ENCODE results near the gene ZNF735. TPM values are rescaled to one million over a fixed set of nuclear protein-coding genes. Genes with fewer than 3 reads are reported as not detected.
"Not testable (repeated sequence)": the region's sequence is repeated elsewhere in the genome, so short reads cannot be mapped to it uniquely, and the experiment has no call there.

The ZNF735 gene
- total and polyA plus RNA-seq, 10 donors, result not detected

GRCh38 chr7:64192148-64192704 is 14.8 kb upstream of the ZNF735 start:
- intact Hi-C loops (cut with DNase I; ENCODE audit: low total_unique reads), result no loop called here
- Histone ChIP-seq H3K27me3 (replicated peaks in 1 of 7) (no peaks in the 10 kb centered on the region), H3K27ac (no peak overlapping the region), H3K4me3 (no peak overlapping the region), H3K9me3 (peaks cover 0 to 93% (median 43%) of the 10 kb centered on the region in 8 donors), H3K36me3 (no peaks in the 10 kb centered on the region), H3K4me1 (no peaks in the 10 kb centered on the region)
- WGBS, 5 donors, result 88 to 97% (median 93%) methylated on average over 18 to 24 of the region's 24 CpGs
- DNase-seq, result no peak
- TF ChIP-seq POLR2A (IDR thresholded peaks at IDR 0.05) (no peak), CTCF (IDR thresholded peaks at IDR 0.05 in 8 of 11, conservative IDR thresholded peaks at IDR 0.05 in 3 of 11) (no peak), POLR2AphosphoS5 (IDR thresholded peaks at IDR 0.05) (no peak)

- no peak overlapping the region for H3K27ac ChIP-seq
- H3K4me3 ChIP-seq, result no peak overlapping the region
- DNase-seq, result no peak
- WGBS, 5 donors, result 77 to 88% (median 83%) methylated on average over 3 to 8 of the region's 8 CpGs
- no peaks in the 10 kb centered on the region for H3K36me3 ChIP-seq
- intact Hi-C loops (cut with DNase I; ENCODE audit: low total_unique reads), result no loop called here
- no peaks in the 10 kb centered on the region for H3K27me3 ChIP-seq (replicated peaks in 1 of 7)
- no peaks in the 10 kb centered on the region for H3K4me1 ChIP-seq
- TF ChIP-seq CTCF (IDR thresholded peaks at IDR 0.05 in 8 of 11, conservative IDR thresholded peaks at IDR 0.05 in 3 of 11) (no peak), POLR2A (IDR thresholded peaks at IDR 0.05) (no peak), POLR2AphosphoS5 (IDR thresholded peaks at IDR 0.05) (no peak)
- peaks cover 0 to 93% (median 43%) of the 10 kb centered on the region in 8 donors for H3K9me3 ChIP-seq
Observed at GRCh38 chr7:64192775-64193174, 14.2 kb upstream of the ZNF735 start.

- H3K27me3 ChIP-seq (replicated peaks in 1 of 7); H3K4me1 ChIP-seq; DNase-seq; H3K27ac ChIP-seq; H3K4me3 ChIP-seq; H3K36me3 ChIP-seq; intact Hi-C loops (cut with DNase I; ENCODE audit: low total_unique reads): not testable (repeated sequence)
- WGBS, 5 donors, result 71 to 88% (median 84%) methylated on average over 5 of the region's 5 CpGs
- peaks cover 5 to 100% (median 100%) of the 10 kb centered on the region in 8 donors for H3K9me3 ChIP-seq
Observed at GRCh38 chr7:64219710-64220298, 12.8 kb downstream of the ZNF735 start.

- Histone ChIP-seq H3K36me3 (no peaks in the 10 kb centered on the region), H3K9me3 (peaks cover 3 to 96% (median 90%) of the 10 kb centered on the region in 8 donors), H3K4me3 (no peak overlapping the region), H3K27ac (no peak overlapping the region), H3K27me3 (replicated peaks in 1 of 7) (no peaks in the 10 kb centered on the region), H3K4me1 (no peaks in the 10 kb centered on the region)
- 42 to 60% (median 50%) methylated on average over 2 of the region's 2 CpGs for WGBS, 5 donors
- DNase-seq, result no peak
- TF ChIP-seq POLR2AphosphoS5 (IDR thresholded peaks at IDR 0.05) (no peak), POLR2A (IDR thresholded peaks at IDR 0.05) (no peak), CTCF (IDR thresholded peaks at IDR 0.05 in 8 of 11, conservative IDR thresholded peaks at IDR 0.05 in 3 of 11) (no peak)
- intact Hi-C loops (cut with DNase I; ENCODE audit: low total_unique reads), result no loop called here
Observed at GRCh38 chr7:64223366-64223765, 16.4 kb downstream of the ZNF735 start.

- H3K27me3 ChIP-seq (replicated peaks in 1 of 7); H3K36me3 ChIP-seq; DNase-seq; H3K27ac ChIP-seq; intact Hi-C loops (cut with DNase I; ENCODE audit: low total_unique reads); H3K4me3 ChIP-seq; H3K4me1 ChIP-seq: not testable (repeated sequence)
- H3K9me3 ChIP-seq, result peaks cover 0 to 82% (median 64%) of the 10 kb centered on the region in 8 donors
- WGBS, 5 donors, result 88 to 100% (median 95%) methylated on average over 1 of the region's 1 CpG
Observed at GRCh38 chr7:64228174-64228573, 21.2 kb downstream of the ZNF735 start, which contains the start of gene ZNF679. Gene ZNF679 (plus strand): TSS chr7:64228474. CDS start chr7:64249118, 20,644 bp downstream.

Measured in spleen (tissue), 11 donors.